ENCODE data around the gene NFATC3. TPM values are rescaled to one million over a fixed set of nuclear protein-coding genes. Genes with fewer than 3 reads are reported as not detected.

The NFATC3 gene
- total RNA-seq, 1 donor from 2014 or later = 42.0 TPM

DNA sequence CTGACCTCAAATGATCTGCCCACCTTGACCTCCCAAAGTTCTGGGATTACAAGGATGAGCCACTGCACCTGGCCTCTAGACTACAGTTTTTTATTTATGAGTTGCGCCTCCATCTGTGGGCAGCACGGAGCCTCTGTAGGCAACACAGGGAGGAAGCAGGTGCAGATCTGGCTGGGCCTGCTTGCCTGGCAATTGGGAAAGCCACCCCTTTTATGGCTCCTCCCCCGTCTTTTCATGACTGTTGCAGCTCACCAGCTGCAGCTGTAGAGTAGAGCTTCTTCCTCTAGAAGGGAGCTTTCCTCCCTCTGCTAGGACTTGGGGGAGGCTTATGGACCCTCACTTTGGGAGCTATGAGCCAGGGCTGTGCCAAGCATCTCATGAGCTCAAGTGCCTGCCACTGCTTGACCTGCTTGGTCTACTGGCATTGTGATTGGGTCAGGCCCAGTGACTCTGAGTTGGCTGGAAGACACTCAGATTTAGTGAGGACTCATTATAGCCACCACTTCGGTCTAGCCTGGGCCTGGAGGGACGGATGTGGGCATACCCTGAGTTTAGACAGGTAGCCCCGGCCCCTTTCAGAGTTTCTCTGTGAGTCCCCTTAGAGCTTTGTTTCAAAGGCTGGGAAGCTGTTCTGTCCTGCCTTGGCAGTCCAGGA, 172.2 kb downstream of the NFATC3 start:
- TF ChIP-seq, protein P1, sequence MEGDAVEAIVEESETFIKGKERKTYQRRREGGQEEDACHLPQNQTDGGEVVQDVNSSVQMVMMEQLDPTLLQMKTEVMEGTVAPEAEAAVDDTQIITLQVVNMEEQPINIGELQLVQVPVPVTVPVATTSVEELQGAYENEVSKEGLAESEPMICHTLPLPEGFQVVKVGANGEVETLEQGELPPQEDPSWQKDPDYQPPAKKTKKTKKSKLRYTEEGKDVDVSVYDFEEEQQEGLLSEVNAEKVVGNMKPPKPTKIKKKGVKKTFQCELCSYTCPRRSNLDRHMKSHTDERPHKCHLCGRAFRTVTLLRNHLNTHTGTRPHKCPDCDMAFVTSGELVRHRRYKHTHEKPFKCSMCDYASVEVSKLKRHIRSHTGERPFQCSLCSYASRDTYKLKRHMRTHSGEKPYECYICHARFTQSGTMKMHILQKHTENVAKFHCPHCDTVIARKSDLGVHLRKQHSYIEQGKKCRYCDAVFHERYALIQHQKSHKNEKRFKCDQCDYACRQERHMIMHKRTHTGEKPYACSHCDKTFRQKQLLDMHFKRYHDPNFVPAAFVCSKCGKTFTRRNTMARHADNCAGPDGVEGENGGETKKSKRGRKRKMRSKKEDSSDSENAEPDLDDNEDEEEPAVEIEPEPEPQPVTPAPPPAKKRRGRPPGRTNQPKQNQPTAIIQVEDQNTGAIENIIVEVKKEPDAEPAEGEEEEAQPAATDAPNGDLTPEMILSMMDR (IDR thresholded peaks at IDR 0.05) = no peak
- no peaks in the 10 kb centered on the region for H3K9me3 Mint-ChIP-seq (ENCODE audit: unreplicated experiment)
- peak overlapping the region; percentile 93 for H3K27ac Mint-ChIP-seq (ENCODE audit: unreplicated experiment)
- DNase-seq (ENCODE audit: extremely low spot score, unreplicated experiment) = no peak
- peaks cover 21% of the 10 kb centered on the region for H3K4me1 Mint-ChIP-seq (ENCODE audit: unreplicated experiment)
- no peaks in the 10 kb centered on the region for H3K27me3 Mint-ChIP-seq (ENCODE audit: unreplicated experiment)
- H3K4me3 Mint-ChIP-seq (ENCODE audit: unreplicated experiment) = no peak overlapping the region
- peaks cover 8% of the 10 kb centered on the region for H3K36me3 Mint-ChIP-seq (ENCODE audit: unreplicated experiment)

DNA sequence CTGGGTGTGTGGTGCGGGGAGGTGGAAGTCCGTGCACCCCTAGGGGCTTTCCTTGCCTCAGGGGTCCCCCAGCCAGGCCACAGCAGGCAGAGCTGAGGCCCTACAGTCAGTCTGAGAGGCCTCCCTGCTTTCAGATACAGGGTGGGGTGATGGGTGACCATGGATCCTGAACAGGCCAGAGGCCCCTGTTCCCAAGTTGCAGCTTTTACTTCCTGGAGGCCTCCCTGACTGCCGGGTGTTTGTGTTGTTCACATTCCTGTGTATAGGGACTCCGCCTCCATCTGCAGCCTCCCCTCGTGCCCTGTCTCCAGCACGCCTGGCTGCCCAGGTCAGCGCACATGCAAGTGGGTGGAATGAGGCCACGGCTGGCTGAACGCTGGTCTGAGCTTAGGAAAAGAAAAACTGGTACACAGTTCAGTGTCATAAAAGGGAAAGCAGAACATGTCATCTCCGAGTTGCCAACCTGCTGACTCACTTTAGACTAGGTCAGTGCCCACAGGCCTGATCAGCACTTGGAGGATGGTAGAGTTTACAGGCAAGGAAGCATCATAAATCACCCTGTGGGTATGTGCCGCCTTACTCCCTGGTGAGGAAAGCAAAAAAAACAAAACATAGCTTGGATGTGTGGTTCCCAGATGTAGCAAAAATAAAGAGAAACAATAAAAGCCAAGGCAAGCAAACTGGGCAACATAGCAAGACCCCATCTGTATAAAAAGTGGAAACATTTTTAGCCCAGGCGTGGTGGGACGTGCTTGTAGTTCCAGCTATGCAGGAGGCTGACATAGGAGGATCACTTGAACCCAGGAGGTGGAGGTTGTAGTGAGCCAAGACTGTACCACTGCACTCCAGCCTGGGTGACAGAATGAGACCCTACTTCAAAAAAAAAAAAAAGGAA, 173.0 kb downstream of the NFATC3 start:
- no peak for DNase-seq (ENCODE audit: extremely low spot score, unreplicated experiment)
- peak overlapping the region; percentile 7 for H3K4me3 Mint-ChIP-seq (ENCODE audit: unreplicated experiment)
- H3K9me3 Mint-ChIP-seq (ENCODE audit: unreplicated experiment) = no peaks in the 10 kb centered on the region
- no peaks in the 10 kb centered on the region for H3K27me3 Mint-ChIP-seq (ENCODE audit: unreplicated experiment)
- H3K4me1 Mint-ChIP-seq (ENCODE audit: unreplicated experiment) = peaks cover 21% of the 10 kb centered on the region
- peaks cover 8% of the 10 kb centered on the region for H3K36me3 Mint-ChIP-seq (ENCODE audit: unreplicated experiment)
- peak overlapping the region; percentile 93 for H3K27ac Mint-ChIP-seq (ENCODE audit: unreplicated experiment)
- TF ChIP-seq, protein P1 (IDR thresholded peaks at IDR 0.05) = no peak

DNA sequence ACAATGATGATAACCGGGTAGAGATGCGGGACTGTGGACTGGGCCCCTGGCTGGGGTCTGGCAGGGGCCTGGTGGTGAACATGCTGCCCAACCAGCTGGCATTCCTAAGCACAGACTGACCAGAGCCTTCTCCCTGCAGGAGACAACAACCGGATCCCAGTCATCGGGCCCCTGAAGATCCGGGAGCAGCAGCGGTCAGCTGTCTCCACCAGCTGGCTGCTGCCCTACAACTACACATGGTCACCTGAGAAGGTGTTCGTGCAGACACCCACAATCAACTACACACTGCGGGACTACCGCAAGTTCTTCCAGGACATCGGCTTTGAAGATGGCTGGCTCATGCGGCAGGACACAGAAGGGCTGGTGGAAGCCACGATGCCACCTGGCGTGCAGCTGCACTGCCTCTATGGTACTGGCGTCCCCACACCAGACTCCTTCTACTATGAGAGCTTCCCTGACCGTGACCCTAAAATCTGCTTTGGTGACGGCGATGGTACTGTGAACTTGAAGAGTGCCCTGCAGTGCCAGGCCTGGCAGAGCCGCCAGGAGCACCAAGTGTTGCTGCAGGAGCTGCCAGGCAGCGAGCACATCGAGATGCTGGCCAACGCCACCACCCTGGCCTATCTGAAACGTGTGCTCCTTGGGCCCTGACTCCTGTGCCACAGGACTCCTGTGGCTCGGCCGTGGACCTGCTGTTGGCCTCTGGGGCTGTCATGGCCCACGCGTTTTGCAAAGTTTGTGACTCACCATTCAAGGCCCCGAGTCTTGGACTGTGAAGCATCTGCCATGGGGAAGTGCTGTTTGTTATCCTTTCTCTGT, 174.0 kb downstream of the NFATC3 start:
- TF ChIP-seq, protein P1 (IDR thresholded peaks at IDR 0.05) = no peak
- no peak for DNase-seq (ENCODE audit: extremely low spot score, unreplicated experiment)

DNA sequence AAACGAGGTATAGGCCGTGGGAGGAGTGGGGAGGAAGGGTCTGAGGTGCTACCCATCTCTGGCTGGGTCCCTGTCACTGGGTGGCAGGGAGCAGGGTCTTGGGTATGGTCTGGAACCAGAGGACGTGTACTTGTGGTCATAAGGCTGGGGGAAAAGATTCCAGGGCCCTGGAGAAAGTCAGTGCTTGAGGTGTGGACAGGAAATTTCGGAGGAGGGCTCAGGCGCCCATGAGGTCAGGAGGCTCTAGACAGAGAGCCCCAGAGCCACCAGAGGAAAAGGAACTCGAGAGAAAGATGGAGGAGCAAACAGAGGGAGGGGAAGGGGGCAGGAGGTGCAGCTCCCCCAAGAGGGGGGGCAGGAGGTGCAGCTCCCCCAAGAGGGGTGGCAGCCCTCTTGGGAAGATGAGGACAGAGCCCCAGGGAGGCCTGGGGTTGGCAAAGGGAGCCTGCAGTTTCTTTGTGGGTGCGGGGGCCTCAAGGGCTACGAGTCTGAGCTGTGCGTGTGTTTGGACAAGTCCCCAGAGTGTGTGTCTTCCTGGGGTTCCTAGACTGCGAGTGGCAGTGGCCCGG, 178.5 kb downstream of the NFATC3 start:
- no peaks in the 10 kb centered on the region for H3K27me3 Mint-ChIP-seq (ENCODE audit: unreplicated experiment)
- no peak for DNase-seq (ENCODE audit: extremely low spot score, unreplicated experiment)
- H3K4me3 Mint-ChIP-seq (ENCODE audit: unreplicated experiment) = peak overlapping the region; percentile 89
- peaks cover 6% of the 10 kb centered on the region for H3K36me3 Mint-ChIP-seq (ENCODE audit: unreplicated experiment)
- H3K27ac Mint-ChIP-seq (ENCODE audit: unreplicated experiment) = peak overlapping the region; percentile 99
- peaks cover 27% of the 10 kb centered on the region for H3K4me1 Mint-ChIP-seq (ENCODE audit: unreplicated experiment)
- no peaks in the 10 kb centered on the region for H3K9me3 Mint-ChIP-seq (ENCODE audit: unreplicated experiment)
- TF ChIP-seq, protein P1 (IDR thresholded peaks at IDR 0.05) = no peak

More for the DNA sequence above, 174.0 kb downstream of the NFATC3 start:
- Mint-ChIP-seq H3K27me3 (ENCODE audit: unreplicated experiment) (no peaks in the 10 kb centered on the region), H3K27ac (ENCODE audit: unreplicated experiment) (peak overlapping the region; percentile 93), H3K9me3 (ENCODE audit: unreplicated experiment) (no peaks in the 10 kb centered on the region), H3K36me3 (ENCODE audit: unreplicated experiment) (peaks cover 8% of the 10 kb centered on the region), H3K4me1 (ENCODE audit: unreplicated experiment) (peaks cover 27% of the 10 kb centered on the region), H3K4me3 (ENCODE audit: unreplicated experiment) (no peak overlapping the region)

All from osteocyte (in vitro differentiated cells).